Activated CD4-positive, CD25-positive, alpha-beta regulatory T cell treated with anti-CD3 and anti-CD28 coated beads, Interleukin-2, amount 50 U/mL, for 24 hours (primary cell): ENCODE data around the gene TGM1.
"Not testable (repeated sequence)": the region's sequence is repeated elsewhere in the genome, so short reads cannot be mapped to it uniquely, and the experiment has no call there.

Experiments used
- ATAC-seq, 2 donors: fragments of 150-1000 bp; cut with Tn5 transposase; one replicate each; pipeline ENCODE4 v1.10.0; 2021; ENCODE audit warnings: mild to moderate bottlenecking in 1 of 2, moderate library complexity in 1 of 2

TGM1 gene

DNA sequence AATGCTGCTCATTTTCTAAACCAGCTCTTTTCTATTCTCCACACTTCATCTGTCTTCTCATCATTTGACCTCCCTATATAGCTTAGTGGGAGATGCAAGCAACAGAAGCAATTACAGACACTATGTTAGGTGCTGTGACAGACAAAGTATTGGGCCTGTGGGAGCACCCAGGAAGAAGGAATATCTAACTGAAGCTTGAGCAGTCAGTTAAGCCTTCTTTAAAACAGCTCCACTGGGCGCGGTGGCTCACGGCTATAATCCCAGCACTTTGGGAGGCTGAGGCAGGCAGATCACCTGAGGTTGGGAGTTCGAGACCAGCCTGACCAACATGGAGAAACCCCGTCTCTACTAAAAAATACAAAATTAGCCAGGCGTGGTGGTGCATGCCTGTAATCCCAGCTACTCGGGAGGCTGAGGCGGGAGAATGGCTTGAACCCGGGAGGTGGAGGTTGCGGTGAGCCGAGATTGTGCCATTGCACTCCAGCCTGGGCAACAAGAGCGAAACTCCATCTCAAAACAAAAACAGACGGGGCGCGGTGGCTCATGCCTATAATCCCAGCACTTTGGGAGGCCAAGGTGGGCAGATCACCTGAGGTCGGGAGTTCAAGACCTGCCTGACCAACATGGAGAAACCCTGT lies 59.6 kb downstream of the TGM1 start:
- not testable (repeated sequence) for ATAC-seq

DNA sequence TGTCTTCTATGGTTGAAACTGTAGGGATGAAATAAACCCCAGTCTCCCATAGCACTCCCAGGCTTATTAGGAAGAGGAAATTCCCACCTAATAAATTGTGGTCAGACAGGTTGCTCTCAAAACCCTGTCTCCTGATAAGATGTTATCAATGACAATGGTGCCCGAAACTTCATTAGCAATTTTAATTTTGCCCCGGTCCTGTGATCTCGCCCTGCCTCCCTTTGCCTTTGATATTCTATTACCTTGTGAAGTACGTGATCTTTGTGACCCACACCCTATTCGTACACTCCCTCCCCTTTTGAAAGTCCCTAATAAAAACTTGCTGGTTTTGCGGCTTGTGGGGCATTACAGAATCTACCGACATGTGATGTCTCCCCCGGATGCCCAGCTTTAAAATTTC lies 60.4 kb downstream of the TGM1 start:
- ATAC-seq: not testable (repeated sequence)
